ENCODE data around the gene BRD3. TPM values are rescaled to one million over a fixed set of nuclear protein-coding genes. Genes with fewer than 3 reads are reported as not detected.

BRD3 gene
- total RNA-seq, 1 donor from 2014 or later = 4.5 TPM

GRCh38 chr9:134034215-134035040, 33.4 kb downstream of the BRD3 start:
- no peak for FAIRE-seq
- H3K36me3 ChIP-seq (ENCODE audit: control insufficient read depth, insufficient read depth, low read length) = peaks cover 23% of the 10 kb centered on the region
- no peak for DNase-seq (ENCODE audit: low read depth)
- H3K4me3 ChIP-seq (ENCODE audit: low read depth, low read length) = no peak overlapping the region
- TF ChIP-seq, protein P1, sequence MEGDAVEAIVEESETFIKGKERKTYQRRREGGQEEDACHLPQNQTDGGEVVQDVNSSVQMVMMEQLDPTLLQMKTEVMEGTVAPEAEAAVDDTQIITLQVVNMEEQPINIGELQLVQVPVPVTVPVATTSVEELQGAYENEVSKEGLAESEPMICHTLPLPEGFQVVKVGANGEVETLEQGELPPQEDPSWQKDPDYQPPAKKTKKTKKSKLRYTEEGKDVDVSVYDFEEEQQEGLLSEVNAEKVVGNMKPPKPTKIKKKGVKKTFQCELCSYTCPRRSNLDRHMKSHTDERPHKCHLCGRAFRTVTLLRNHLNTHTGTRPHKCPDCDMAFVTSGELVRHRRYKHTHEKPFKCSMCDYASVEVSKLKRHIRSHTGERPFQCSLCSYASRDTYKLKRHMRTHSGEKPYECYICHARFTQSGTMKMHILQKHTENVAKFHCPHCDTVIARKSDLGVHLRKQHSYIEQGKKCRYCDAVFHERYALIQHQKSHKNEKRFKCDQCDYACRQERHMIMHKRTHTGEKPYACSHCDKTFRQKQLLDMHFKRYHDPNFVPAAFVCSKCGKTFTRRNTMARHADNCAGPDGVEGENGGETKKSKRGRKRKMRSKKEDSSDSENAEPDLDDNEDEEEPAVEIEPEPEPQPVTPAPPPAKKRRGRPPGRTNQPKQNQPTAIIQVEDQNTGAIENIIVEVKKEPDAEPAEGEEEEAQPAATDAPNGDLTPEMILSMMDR (IDR thresholded peaks at IDR 0.05; ENCODE audit: insufficient read depth, low read length, severe bottlenecking) = no peak
- no peaks in the 10 kb centered on the region for H3K27me3 ChIP-seq (ENCODE audit: control insufficient read depth, insufficient read depth, low read length)

DNA sequence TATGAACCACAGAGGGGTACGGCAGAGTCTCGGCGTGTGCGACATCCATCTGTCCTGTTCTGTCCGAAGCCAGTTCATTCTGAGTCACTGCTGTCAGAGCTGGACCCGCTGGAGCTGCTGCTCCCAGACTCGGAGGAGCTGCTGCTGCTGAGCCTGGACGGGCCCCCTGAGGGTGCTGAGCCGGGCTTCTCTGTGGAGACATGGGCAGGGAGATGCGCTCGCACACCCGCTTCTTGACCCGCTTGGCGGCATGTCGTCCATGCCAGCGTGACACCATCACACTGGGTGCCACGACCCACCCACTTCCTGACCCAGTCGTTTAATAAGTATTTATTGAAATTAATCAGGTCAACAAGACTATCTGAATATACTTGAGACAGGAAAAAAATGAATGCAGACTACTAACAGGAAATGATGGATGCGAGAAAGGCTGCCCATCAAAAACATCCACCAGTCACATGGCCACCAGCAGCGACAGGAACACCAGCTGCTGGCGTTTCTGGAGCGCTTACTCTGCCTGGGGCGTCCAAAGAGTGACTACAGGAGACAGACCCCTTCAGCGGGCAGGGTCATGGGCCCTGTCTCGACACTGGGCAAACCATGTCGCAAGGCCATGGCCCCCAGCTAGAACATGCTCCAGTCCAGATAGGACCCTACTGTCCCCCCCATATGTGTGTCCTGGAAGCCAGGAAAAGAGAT, 34.2 kb downstream of the BRD3 start:
- FAIRE-seq = peak; percentile 7
- TF ChIP-seq, protein P1 (IDR thresholded peaks at IDR 0.05; ENCODE audit: insufficient read depth, low read length, severe bottlenecking) = no peak
- DNase-seq (ENCODE audit: low read depth) = no peak
- Histone ChIP-seq H3K27me3 (ENCODE audit: control insufficient read depth, insufficient read depth, low read length) (no peaks in the 10 kb centered on the region), H3K36me3 (ENCODE audit: control insufficient read depth, insufficient read depth, low read length) (peaks cover 23% of the 10 kb centered on the region), H3K4me3 (ENCODE audit: low read depth, low read length) (no peak overlapping the region)

DNA sequence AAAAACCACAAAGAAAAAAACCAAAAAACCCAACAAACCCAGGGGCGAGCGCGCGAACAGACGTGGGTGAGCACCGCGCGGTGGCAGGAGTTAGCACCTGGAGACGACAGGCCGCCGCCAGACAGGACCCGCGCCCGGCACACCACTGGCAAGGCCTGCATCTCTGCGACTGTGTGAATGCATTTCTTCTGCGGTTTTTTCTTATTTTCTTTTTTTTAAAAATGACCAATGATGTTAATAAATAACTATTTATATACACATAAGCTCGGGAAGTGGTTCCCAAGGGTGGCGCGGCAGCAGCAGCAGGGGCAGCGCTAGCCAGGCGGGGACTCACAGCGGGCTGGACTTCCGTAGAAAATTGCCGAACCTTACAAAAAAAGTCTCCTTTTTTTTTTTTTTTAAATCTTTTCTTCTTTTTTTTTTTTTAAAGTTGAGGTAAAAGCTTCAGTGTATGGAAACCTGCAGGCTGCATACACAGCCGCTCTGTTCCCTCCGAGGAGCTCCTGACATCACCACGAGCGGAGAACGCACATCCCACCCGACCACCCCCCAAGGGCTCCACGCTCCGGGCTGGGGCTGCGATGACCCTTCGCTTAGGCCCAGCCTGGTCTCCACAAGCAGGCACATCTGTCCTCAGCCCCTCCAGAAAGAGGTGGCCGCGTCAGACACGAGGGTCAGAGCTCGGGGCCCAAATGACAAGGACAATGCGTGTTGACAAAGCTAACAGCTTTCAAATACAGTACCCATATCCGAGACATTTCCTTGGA, 35.2 kb downstream of the BRD3 start:
- Histone ChIP-seq H3K4me3 (ENCODE audit: low read depth, low read length) (no peak overlapping the region), H3K36me3 (ENCODE audit: control insufficient read depth, insufficient read depth, low read length) (peaks cover 23% of the 10 kb centered on the region), H3K27me3 (ENCODE audit: control insufficient read depth, insufficient read depth, low read length) (no peaks in the 10 kb centered on the region)
- TF ChIP-seq, protein P1 (IDR thresholded peaks at IDR 0.05; ENCODE audit: insufficient read depth, low read length, severe bottlenecking) = no peak
- DNase-seq (ENCODE audit: low read depth) = no peak
- no peak for FAIRE-seq

DNA sequence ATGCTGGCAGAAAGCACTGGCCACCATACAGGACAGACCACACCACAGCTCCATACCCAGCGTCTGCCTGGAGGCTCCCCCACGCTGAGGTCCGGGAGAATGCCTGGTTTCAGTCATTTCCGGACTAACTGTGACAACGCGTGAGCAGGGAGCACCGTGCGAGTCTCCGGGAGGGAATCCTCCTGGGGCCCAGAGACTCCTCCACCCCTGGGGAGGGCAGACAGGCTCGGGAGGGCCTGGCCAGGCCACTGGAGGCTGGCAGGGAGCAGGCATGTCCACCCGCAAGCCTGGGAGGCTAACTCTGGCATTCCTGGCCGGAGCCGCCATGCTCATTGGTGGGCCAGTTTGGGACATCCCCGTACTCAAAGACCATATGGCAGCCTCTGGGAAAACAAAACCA, 36.0 kb downstream of the BRD3 start:
- DNase-seq (ENCODE audit: low read depth) (no peak), FAIRE-seq (no peak)
- peaks cover 23% of the 10 kb centered on the region for H3K36me3 ChIP-seq (ENCODE audit: control insufficient read depth, insufficient read depth, low read length)
- TF ChIP-seq, protein P1 (IDR thresholded peaks at IDR 0.05; ENCODE audit: insufficient read depth, low read length, severe bottlenecking) = no peak
- no peaks in the 10 kb centered on the region for H3K27me3 ChIP-seq (ENCODE audit: control insufficient read depth, insufficient read depth, low read length)
- no peak overlapping the region for H3K4me3 ChIP-seq (ENCODE audit: low read depth, low read length)

DNA sequence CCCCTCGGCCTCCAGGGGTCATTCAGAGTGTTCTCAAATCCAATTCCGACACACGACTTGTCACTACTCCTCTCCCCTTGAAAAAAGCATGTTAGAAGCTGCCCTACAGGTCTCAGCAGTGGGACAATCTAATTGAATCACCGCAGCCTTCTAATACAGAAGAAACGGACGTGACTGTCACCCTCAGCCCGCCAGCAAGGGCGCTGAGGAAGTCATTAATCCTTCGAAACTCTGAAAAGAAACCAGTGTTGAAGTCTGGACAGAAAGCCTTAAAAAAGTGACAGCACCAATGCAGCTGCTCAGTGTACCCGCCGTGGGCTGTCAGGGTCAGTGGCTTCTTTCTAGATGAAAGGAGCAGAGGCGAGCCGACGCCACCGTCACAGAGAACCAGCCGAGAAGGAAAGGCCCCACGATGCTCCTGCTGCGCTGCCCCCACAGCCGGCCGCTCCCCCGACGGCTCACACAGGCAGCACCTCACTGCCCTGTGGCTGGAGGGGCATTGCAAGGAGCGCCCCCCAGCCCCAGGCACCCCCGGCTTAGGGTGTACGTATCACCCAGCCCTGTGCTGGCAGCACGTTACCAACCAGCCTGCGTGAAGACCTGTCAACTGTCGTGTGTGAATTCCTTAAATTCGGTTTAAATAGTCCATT, 36.9 kb downstream of the BRD3 start:
- DNase-seq (ENCODE audit: low read depth) = no peak
- H3K36me3 ChIP-seq (ENCODE audit: control insufficient read depth, insufficient read depth, low read length) = peaks cover 20% of the 10 kb centered on the region
- FAIRE-seq = no peak

More for the DNA sequence above, 36.9 kb downstream of the BRD3 start:
- TF ChIP-seq, protein P1 (IDR thresholded peaks at IDR 0.05; ENCODE audit: insufficient read depth, low read length, severe bottlenecking) = no peak
- Histone ChIP-seq H3K27me3 (ENCODE audit: control insufficient read depth, insufficient read depth, low read length) (no peaks in the 10 kb centered on the region), H3K4me3 (ENCODE audit: low read depth, low read length) (no peak overlapping the region)

All from bronchial epithelial cell (primary cell).